Esophagus muscularis mucosa (tissue), 4 donors: ENCODE results near the gene ATP5F1C. TPM values are rescaled to one million over a fixed set of nuclear protein-coding genes. Genes with fewer than 3 reads are reported as not detected.
"Not testable (repeated sequence)": the region's sequence is repeated elsewhere in the genome, so short reads cannot be mapped to it uniquely, and the experiment has no call there.

Source experiments
- DNase-seq: peaks from one replicate; pipeline ENCODE4 v3.0.0-alpha.2; 2017; ENCODE audit errors: extremely low spot score
- H3K27ac ChIP-seq, 4 donors: fragments of 200-600 bp; sonication (generic); replicated peaks in 1 of 4; 1 replicate in 3 of 4; 2 replicates in 1 of 4; pipeline ENCODE4 v1.5.1; 2016 to 2019; ENCODE audit warnings: mild to moderate bottlenecking in 1 of 4
- H3K27me3 ChIP-seq, 4 donors: fragments of 200-600 bp; sonication (generic); one replicate each; pipeline versions ENCODE4 v1.5.1 to v1.6.0; 2016 to 2019
- H3K36me3 ChIP-seq, 4 donors: fragments of 200-600 bp; sonication (generic); one replicate each; pipeline ENCODE4 v1.5.1; 2016 to 2019
- H3K4me1 ChIP-seq, 4 donors: fragments of 200-600 bp; sonication (generic); one replicate each; pipeline ENCODE4 v1.5.1; 2016 to 2019
- H3K4me3 ChIP-seq, 4 donors: fragments of 200-600 bp; sonication (generic); 1 replicate in 2 of 4; 2 replicates in 2 of 4; pipeline ENCODE4 v1.5.1; 2016 to 2019; ENCODE audit warnings: mild to moderate bottlenecking in 4 of 4, moderate library complexity in 1 of 4
- H3K9me3 ChIP-seq, 4 donors: fragments of 200-600 bp; sonication (generic); 1 replicate in 3 of 4; 2 replicates in 1 of 4; pipeline ENCODE4 v1.5.1; 2016 to 2019
- CTCF ChIP-seq, 3 experiments: fragments of 200-600 bp in 2 of 3; fragments of 450-650 bp in 1 of 3; sonication (generic) in 2 of 3; IDR thresholded peaks; one replicate each; pipeline ENCODE4 v1.5.1; 2017 to 2019; ENCODE audit warnings: antibody characterized with exemption in 3 of 3, mild to moderate bottlenecking in 2 of 3, moderate library complexity in 1 of 3
- EP300 ChIP-seq: sonication (generic); formaldehyde crosslinking; IDR thresholded peaks from one replicate; pipeline ENCODE4 v1.6.1; 2017; ENCODE audit warnings: antibody characterized with exemption
- POLR2A ChIP-seq: fragments of 450-650 bp; IDR thresholded peaks from one replicate; pipeline ENCODE4 v1.6.1; 2017; ENCODE audit warnings: antibody characterized with exemption, moderate library complexity, mild to moderate bottlenecking, low read depth
- POLR2AphosphoS5 ChIP-seq, 2 donors: sonication (generic); formaldehyde crosslinking; IDR thresholded peaks; one replicate each; pipeline ENCODE4 v1.6.1; 2017; ENCODE audit warnings: antibody characterized with exemption in 2 of 2
- WGBS: methylation state at CpG from one replicate; pipeline ENCODE4 v1.1.5; 2018; 5-methylcytosine and 5-hydroxymethylcytosine counted together
- intact Hi-C: fragments of 100-400 bp; cut with DNase I; formaldehyde crosslinking; loops from one replicate; pipeline ENCODE4 v1.15.1; 2023
- total RNA-seq, 4 donors: library from RNA; depleted of rRNA; stranded (reverse); fragments of >200 nt; gene quantifications; one replicate each; pipeline versions ENCODE4 v1.1.0 to v1.2.1, GENCODE V29; 2016

Gene ATP5F1C
- 100 to 1,000 TPM; 220 to 321 (median 258) TPM for total RNA-seq

GRCh38 chr10:7787857-7788638, at the start of gene ATP5F1C, which contains the start of gene KIN:
ATP5F1C (plus strand) TSS chr10:7788177; CDS start chr10:7788208, 31 bp downstream.
KIN (minus strand) TSS chr10:7787993; CDS start chr10:7787933, 60 bp downstream.
- DNase-seq = peak; percentile 98
- peak; percentile 70 for TF ChIP-seq POLR2A
- TF ChIP-seq EP300 = no peak
- peak; percentile 93 to 95 for TF ChIP-seq POLR2AphosphoS5 (IDR thresholded peaks at IDR 0.05)
- TF ChIP-seq CTCF (IDR thresholded peaks at IDR 0.05) = no peak
- peak within 1 kb of the TSS; percentile 87 to 90 (median 88) for H3K27ac ChIP-seq
- 0% methylated on average over 17 of the region's 59 CpGs for WGBS
- H3K9me3 ChIP-seq = no peaks in the 10 kb centered on the region
- no peaks in the 10 kb centered on the region for H3K27me3 ChIP-seq
- H3K4me1 ChIP-seq = peaks cover 50 to 76% (median 72%) of the 10 kb centered on the region in 4 donors
- peaks cover 0 to 7% (median 2%) of the 10 kb centered on the region in 4 donors for H3K36me3 ChIP-seq
- intact Hi-C loops = loop anchor here (2.0 kb wide), 1 partner anchor 31 kb away; the partner anchor contains the start of gene TAF3
- H3K4me3 ChIP-seq = peak within 1 kb of the TSS; percentile 85 to 97 (median 94)

GRCh38 chr10:7738536-7739407, 49.2 kb upstream of the ATP5F1C start:
- WGBS = 88% methylated on average over 20 of the region's 20 CpGs
- no peak for TF ChIP-seq POLR2AphosphoS5 (IDR thresholded peaks at IDR 0.05)
- TF ChIP-seq EP300 = no peak
- no peak for TF ChIP-seq CTCF (IDR thresholded peaks at IDR 0.05)
- TF ChIP-seq POLR2A = no peak
- intact Hi-C loops = no loop called here
- no peaks in the 10 kb centered on the region for H3K36me3 ChIP-seq
- H3K9me3 ChIP-seq = no peaks in the 10 kb centered on the region
- no peak for DNase-seq
- no peaks in the 10 kb centered on the region for H3K4me1 ChIP-seq
- H3K27me3 ChIP-seq = peaks cover 0 to 21% (median 0%) of the 10 kb centered on the region in 4 donors
- H3K4me3 ChIP-seq = no peak overlapping the region
- H3K27ac ChIP-seq = no peak overlapping the region

- Histone ChIP-seq H3K4me1 (no peaks in the 10 kb centered on the region), H3K9me3 (no peaks in the 10 kb centered on the region), H3K27me3 (no peaks in the 10 kb centered on the region), H3K27ac (no peak overlapping the region), H3K4me3 (no peak overlapping the region), H3K36me3 (peaks cover 0 to 4% (median 0%) of the 10 kb centered on the region in 4 donors)
- intact Hi-C loops = no loop called here
- DNase-seq = no peak
- WGBS = 94% methylated on average over 8 of the region's 8 CpGs
- TF ChIP-seq POLR2AphosphoS5 (IDR thresholded peaks at IDR 0.05) (no peak), EP300 (no peak), POLR2A (no peak), CTCF (IDR thresholded peaks at IDR 0.05) (no peak)
Measured at GRCh38 chr10:7744307-7744706, 43.7 kb upstream of the ATP5F1C start.

- H3K9me3 ChIP-seq, intact Hi-C loops, DNase-seq, H3K27me3 ChIP-seq, H3K4me3 ChIP-seq, H3K27ac ChIP-seq, H3K4me1 ChIP-seq: not testable (repeated sequence)
- WGBS = 90% methylated on average over 7 of the region's 7 CpGs
- peaks cover 17 to 42% (median 27%) of the 10 kb centered on the region in 4 donors for H3K36me3 ChIP-seq
Measured at GRCh38 chr10:7748637-7749036, 39.3 kb upstream of the ATP5F1C start.

- WGBS = 79% methylated on average over 5 of the region's 5 CpGs
- intact Hi-C loops = no loop called here
- TF ChIP-seq CTCF (IDR thresholded peaks at IDR 0.05) = no peak
- no peak for TF ChIP-seq POLR2A
- TF ChIP-seq EP300 = no peak
- TF ChIP-seq POLR2AphosphoS5 (IDR thresholded peaks at IDR 0.05) = no peak
Measured at GRCh38 chr10:7750222-7750621, 37.8 kb upstream of the ATP5F1C start.

More at GRCh38 chr10:7750222-7750621, 37.8 kb upstream of the ATP5F1C start:
- Histone ChIP-seq H3K27ac (no peak overlapping the region), H3K36me3 (peaks cover 33 to 58% (median 42%) of the 10 kb centered on the region in 4 donors), H3K4me3 (no peak overlapping the region), H3K9me3 (no peaks in the 10 kb centered on the region), H3K4me1 (no peaks in the 10 kb centered on the region), H3K27me3 (no peaks in the 10 kb centered on the region)
- no peak for DNase-seq
